GM23248 (cell line): ENCODE results near the gene PXK. TPM values are rescaled to one million over a fixed set of nuclear protein-coding genes. Genes with fewer than 3 reads are reported as not detected.
A peak's percentile ranks its signal among the peaks of the same experiment; 100 is the strongest.

Source experiments
- DNase-seq: peaks from one replicate; pipeline ENCODE4 v3.0.0-alpha.2; 2015
- H2AFZ ChIP-seq: fragments of 200-600 bp; sonication (generic); 2 replicates; pipeline ENCODE4 v1.6.1; 2016; ENCODE audit warnings: antibody characterized with exemption
- H3F3A ChIP-seq: fragments of 200-600 bp; sonication (generic); 2 replicates; pipeline ENCODE4 v1.6.1; 2016; ENCODE audit warnings: mild to moderate bottlenecking, antibody characterized with exemption, mixed run types; ENCODE audit not compliant: insufficient read depth
- H3K27ac ChIP-seq: fragments of 200-600 bp; sonication (generic); 2 replicates; pipeline ENCODE4 v1.5.1; 2016; ENCODE audit warnings: mild to moderate bottlenecking
- H3K27me3 ChIP-seq: fragments of 200-600 bp; sonication (generic); replicated peaks from 2 replicates; pipeline ENCODE4 v1.6.1; 2016; ENCODE audit warnings: mild to moderate bottlenecking; ENCODE audit not compliant: insufficient read depth
- H3K36me3 ChIP-seq: fragments of 200-600 bp; sonication (generic); 2 replicates; pipeline ENCODE4 v1.6.1; 2016; ENCODE audit warnings: low read depth, mild to moderate bottlenecking
- H3K4me1 ChIP-seq: fragments of 200-600 bp; sonication (generic); 2 replicates; pipeline ENCODE4 v1.6.1; 2016; ENCODE audit warnings: mild to moderate bottlenecking; ENCODE audit not compliant: insufficient read depth
- H3K4me2 ChIP-seq: fragments of 200-600 bp; sonication (generic); one replicate; pipeline ENCODE4 v1.6.1; 2016; ENCODE audit warnings: mild to moderate bottlenecking; ENCODE audit not compliant: unreplicated experiment
- H3K4me3 ChIP-seq: fragments of 200-600 bp; sonication (generic); 2 replicates; pipeline ENCODE4 v1.5.1; 2016; ENCODE audit warnings: mild to moderate bottlenecking
- H3K79me2 ChIP-seq: fragments of 200-600 bp; sonication (generic); 2 replicates; pipeline ENCODE4 v1.6.1; 2016; ENCODE audit warnings: mild to moderate bottlenecking; ENCODE audit not compliant: insufficient read depth
- H3K9ac ChIP-seq: fragments of 200-600 bp; sonication (generic); 2 replicates; pipeline ENCODE4 v1.6.1; 2016; ENCODE audit warnings: mild to moderate bottlenecking
- H3K9me2 ChIP-seq: fragments of 200-600 bp; sonication (generic); 2 replicates; pipeline ENCODE4 v1.6.1; 2016; ENCODE audit warnings: mixed run types, mild to moderate bottlenecking, moderate library complexity; ENCODE audit not compliant: insufficient read depth
- H3K9me3 ChIP-seq: fragments of 200-600 bp; sonication (generic); one replicate; pipeline ENCODE4 v1.6.1; 2017; ENCODE audit warnings: low read depth
- H4K20me1 ChIP-seq: fragments of 200-600 bp; sonication (generic); 2 replicates; pipeline ENCODE4 v1.6.0; 2016; ENCODE audit not compliant: insufficient read depth
- EZH2 ChIP-seq: fragments of 200-600 bp; sonication (generic); IDR thresholded peaks from 2 replicates; pipeline ENCODE4 v1.6.1; 2018; ENCODE audit warnings: antibody characterized with exemption, mild to moderate bottlenecking; ENCODE audit not compliant: insufficient read depth, poor library complexity, severe bottlenecking
- EZH2phosphoT487 ChIP-seq: fragments of 200-600 bp; sonication (generic); IDR thresholded peaks from 2 replicates; pipeline ENCODE4 v1.6.1; 2018; ENCODE audit warnings: antibody characterized with exemption, moderate library complexity, mild to moderate bottlenecking, low read depth; ENCODE audit not compliant: insufficient read depth
- WGBS, 2 experiments: methylation state at CpG; one replicate each; pipeline ENCODE4 v1.1.6; 2015 to 2017; ENCODE audit warnings: low lambda C conversion rate in 2 of 2, low coverage in 1 of 2; ENCODE audit errors: missing lambda C conversion rate in 2 of 2; 5-methylcytosine and 5-hydroxymethylcytosine counted together
- in situ Hi-C: fragments of 300-500 bp; cut with MboI; formaldehyde crosslinking; loops from 2 replicates; pipeline ENCODE4 v1.15.0; 2020
- polyA plus RNA-seq: library from polyadenylated mRNA; unstranded; fragments of >200 nt; fragmentation: Nextera tagmentation; extraction: Ambion mirVana; gene quantifications from 2 replicates; pipeline ENCODE4 v1.2.1, GENCODE V29; 2016
- total RNA-seq: library from RNA; depleted of rRNA; stranded (reverse); fragments of >200 nt; shearing (Covaris generic); gene quantifications from 2 replicates; pipeline ENCODE4 v1.2.3, GENCODE V29; 2014

PXK gene
- total and polyA plus RNA-seq, 2 experiments from 2014 or later = 33.8 to 45.1 TPM

GRCh38 chr3:58452176-58452575 is 119.5 kb downstream of the PXK start:
- H3F3A ChIP-seq = no peaks in the 10 kb centered on the region
- no peaks in the 10 kb centered on the region for H3K4me1 ChIP-seq
- in situ Hi-C loops = no loop called here
- no peaks in the 10 kb centered on the region for H3K79me2 ChIP-seq
- 11 to 20% methylated on average over 1 of the region's 1 CpG for WGBS, 2 experiments
- H3K4me2 ChIP-seq = no peak overlapping the region
- H3K9me3 ChIP-seq = no peaks in the 10 kb centered on the region
- TF ChIP-seq EZH2phosphoT487 = no peak
- no peak for TF ChIP-seq EZH2
- no peak for DNase-seq
- no peaks in the 10 kb centered on the region for H4K20me1 ChIP-seq
- no peaks in the 10 kb centered on the region for H3K36me3 ChIP-seq
- no peak overlapping the region for H3K9ac ChIP-seq
- no peak overlapping the region for H3K27ac ChIP-seq
- H3K9me2 ChIP-seq = no peaks in the 10 kb centered on the region
- no peak overlapping the region for H2AFZ ChIP-seq
- no peaks in the 10 kb centered on the region for H3K27me3 ChIP-seq
- no peak overlapping the region for H3K4me3 ChIP-seq

GRCh38 chr3:58459160-58459559 is 126.5 kb downstream of the PXK start:
- in situ Hi-C loops = no loop called here
- no peak overlapping the region for H3K4me2 ChIP-seq
- H3K4me3 ChIP-seq = no peak overlapping the region
- H3F3A ChIP-seq = peaks cover 4% of the 10 kb centered on the region; the same call in 1 of the 2 replicates
- no peak for DNase-seq
- no peak overlapping the region for H3K27ac ChIP-seq
- no peak overlapping the region for H3K9ac ChIP-seq
- H3K36me3 ChIP-seq = no peaks in the 10 kb centered on the region
- H4K20me1 ChIP-seq = no peaks in the 10 kb centered on the region
- peaks cover 3% of the 10 kb centered on the region; the same call in 1 of the 2 replicates for H3K4me1 ChIP-seq
- TF ChIP-seq EZH2phosphoT487 = no peak
- no peak for TF ChIP-seq EZH2
- H3K79me2 ChIP-seq = no peaks in the 10 kb centered on the region
- H3K9me2 ChIP-seq = no peaks in the 10 kb centered on the region
- H3K9me3 ChIP-seq = no peaks in the 10 kb centered on the region
- H2AFZ ChIP-seq = no peak overlapping the region
- WGBS, 2 experiments = 52 to 56% methylated on average over 4 of the region's 4 CpGs
- H3K27me3 ChIP-seq = no peaks in the 10 kb centered on the region

- no peak for DNase-seq
- no peak overlapping the region for H3K27ac ChIP-seq
- peaks cover 5% of the 10 kb centered on the region; the same call in 1 of the 2 replicates for H3K4me1 ChIP-seq
- H3F3A ChIP-seq = peaks cover 11% of the 10 kb centered on the region; the same call in 1 of the 2 replicates
- no peaks in the 10 kb centered on the region for H3K9me2 ChIP-seq
- peak overlapping the region; percentile 51 for H3K4me2 ChIP-seq
- H4K20me1 ChIP-seq = no peaks in the 10 kb centered on the region
- H3K36me3 ChIP-seq = no peaks in the 10 kb centered on the region
- TF ChIP-seq EZH2phosphoT487 = no peak
- no peak for TF ChIP-seq EZH2
- no peaks in the 10 kb centered on the region for H3K27me3 ChIP-seq
- H2AFZ ChIP-seq = no peak overlapping the region
- no peak overlapping the region for H3K9ac ChIP-seq
- in situ Hi-C loops = no loop called here
- no peak overlapping the region for H3K4me3 ChIP-seq
- 32 to 36% methylated on average over 4 of the region's 4 CpGs for WGBS, 2 experiments
- H3K79me2 ChIP-seq = no peaks in the 10 kb centered on the region
- H3K9me3 ChIP-seq = no peaks in the 10 kb centered on the region
These were observed 130.1 kb downstream of the PXK start for GRCh38 chr3:58462829-58463180.

- no peak overlapping the region for H3K9ac ChIP-seq
- H3K36me3 ChIP-seq = no peaks in the 10 kb centered on the region
- H3K9me2 ChIP-seq = no peaks in the 10 kb centered on the region
- H3K9me3 ChIP-seq = no peaks in the 10 kb centered on the region
- peak overlapping the region; percentile 48 for H3K4me3 ChIP-seq
- DNase-seq = peak; percentile 94
- H4K20me1 ChIP-seq = no peaks in the 10 kb centered on the region
- in situ Hi-C loops = no loop called here
- H3K27ac ChIP-seq = no peak overlapping the region; the same call in 1 of the 2 replicates
- H3K4me2 ChIP-seq = peak overlapping the region; percentile 51
- no peaks in the 10 kb centered on the region for H3K27me3 ChIP-seq
- peaks cover 11% of the 10 kb centered on the region; the same call in 1 of the 2 replicates for H3F3A ChIP-seq
- WGBS, 2 experiments = 3 to 4% methylated on average over 18 of the region's 18 CpGs
- TF ChIP-seq EZH2phosphoT487 (no peak), EZH2 (no peak)
- peaks cover 5% of the 10 kb centered on the region; the same call in 1 of the 2 replicates for H3K4me1 ChIP-seq
- peak overlapping the region; percentile 49 for H2AFZ ChIP-seq
- H3K79me2 ChIP-seq = no peaks in the 10 kb centered on the region
These were observed 130.7 kb downstream of the PXK start for GRCh38 chr3:58463181-58463941.
